Aorta (tissue), 5 donors: ENCODE measurements around the gene RAB40B. TPM values are rescaled to one million over a fixed set of nuclear protein-coding genes. Genes with fewer than 3 reads are reported as not detected.

Experiments
- ATAC-seq: fragments of 200-7000 bp; cut with Tn5 transposase; one replicate; pipeline ENCODE4 v1.9.1; 2022; ENCODE audit warnings: moderate library complexity; ENCODE audit not compliant: low FRiP score
- DNase-seq, 2 donors: peaks; one replicate each; pipeline ENCODE4 v3.0.0-alpha.2; 2020
- H3K27ac ChIP-seq, 2 donors: one replicate each; pipeline ENCODE4 v1.5.1; 2013; ENCODE audit warnings: low read length in 2 of 2, mild to moderate bottlenecking in 2 of 2, moderate library complexity in 2 of 2, control low read depth in 1 of 2, inconsistent platforms in 1 of 2, low read depth in 1 of 2
- H3K27me3 ChIP-seq, 2 donors: one replicate each; pipeline ENCODE4 v1.6.1; 2013; ENCODE audit warnings: control low read depth in 1 of 2, low read length in 1 of 2, mild to moderate bottlenecking in 1 of 2, moderate library complexity in 1 of 2; ENCODE audit not compliant: insufficient read depth in 2 of 2, control insufficient read depth in 1 of 2
- H3K36me3 ChIP-seq, 2 donors: one replicate each; pipeline ENCODE4 v1.6.1; 2013; ENCODE audit warnings: control low read depth in 1 of 2, low read length in 1 of 2, mild to moderate bottlenecking in 1 of 2; ENCODE audit not compliant: insufficient read depth in 2 of 2, control insufficient read depth in 1 of 2
- H3K4me1 ChIP-seq, 2 donors: one replicate each; pipeline ENCODE4 v1.6.1; 2013; ENCODE audit warnings: low read length in 2 of 2, control low read depth in 1 of 2, mild to moderate bottlenecking in 1 of 2, moderate library complexity in 1 of 2; ENCODE audit not compliant: insufficient read depth in 2 of 2, control insufficient read depth in 1 of 2
- H3K4me3 ChIP-seq, 2 donors: one replicate each; pipeline ENCODE4 v1.5.1; 2013; ENCODE audit warnings: low read length in 2 of 2, control low read depth in 1 of 2, mild to moderate bottlenecking in 1 of 2
- H3K9me3 ChIP-seq: one replicate; pipeline ENCODE4 v1.6.1; 2013; ENCODE audit warnings: mild to moderate bottlenecking, low read length; ENCODE audit not compliant: control insufficient read depth
- WGBS, 2 donors: extraction: QIAGEN DNeasy Blood & Tissue Kit; methylation state at CpG; one replicate each; pipeline ENCODE4 v1.1.7; 2013; 5-methylcytosine and 5-hydroxymethylcytosine counted together
- intact Hi-C, 2 donors: fragments of 100-400 bp; cut with DNase I; formaldehyde crosslinking; loops; one replicate each; pipeline versions ENCODE4 v1.14.2 to v1.15.0; 2022
- polyA plus RNA-seq, 2 donors: library from polyadenylated mRNA; stranded (reverse); fragments of 200-250 nt; gene quantifications; one replicate each; pipeline ENCODE4 v1.2.3, GENCODE V29; 2013
- total RNA-seq, 2 donors: library from RNA; stranded (reverse); fragmentation: NEBNext Ultra II Directional; extraction: Animal tissue kit (Norgen Biotek cat#: 25700); gene quantifications; one replicate each; pipeline ENCODE4 v1.2.1, GENCODE V29; 2021
- donor health status: healthy with polysubstance abuse.
- donor health status: Bipolar disorder and iron deficiency.
- donor health status: DM: no; HTN: no; CAD: no.
- donor health status: DM: no; HTN: no; CAD: no.
- donor health status: DM: yes; HTN: yes; CAD: no.

Gene RAB40B
- total and polyA plus RNA-seq, 4 donors = 4.5 to 19.5 (median 11.2) TPM

GRCh38 chr17:82615084-82616020 is 83.1 kb downstream of the RAB40B start:
- ATAC-seq = no peak
- Histone ChIP-seq H3K27me3 (no peaks in the 10 kb centered on the region), H3K9me3 (no peaks in the 10 kb centered on the region), H3K4me1 (no peaks in the 10 kb centered on the region), H3K4me3 (no peak overlapping the region), H3K36me3 (peaks cover 0 to 3% of the 10 kb centered on the region in 2 donors), H3K27ac (no peak overlapping the region)
- intact Hi-C loops = no loop called here
- WGBS, 2 donors = 87 to 88% methylated on average over 45 of the region's 45 CpGs
- no peak for DNase-seq

- peaks cover 0 to 3% of the 10 kb centered on the region in 2 donors for H3K36me3 ChIP-seq
Measured at GRCh38 chr17:82614095-82614631, 84.3 kb downstream of the RAB40B start.

GRCh38 chr17:82613283-82614094 is 85.0 kb downstream of the RAB40B start:
- ATAC-seq (no peak), DNase-seq (no peak)
- no peaks in the 10 kb centered on the region for H3K27me3 ChIP-seq
- H3K4me3 ChIP-seq = no peak overlapping the region
- H3K4me1 ChIP-seq = no peaks in the 10 kb centered on the region
- no peaks in the 10 kb centered on the region for H3K9me3 ChIP-seq
- intact Hi-C loops = no loop called here
- H3K27ac ChIP-seq = no peak overlapping the region
- peaks cover 0 to 3% of the 10 kb centered on the region in 2 donors for H3K36me3 ChIP-seq
- 90 to 91% methylated on average over 37 of the region's 37 CpGs for WGBS, 2 donors

More at GRCh38 chr17:82614095-82614631, 84.3 kb downstream of the RAB40B start:
- H3K9me3 ChIP-seq = no peaks in the 10 kb centered on the region
- DNase-seq = no peak
- intact Hi-C loops = no loop called here
- H3K27ac ChIP-seq = no peak overlapping the region
- no peaks in the 10 kb centered on the region for H3K4me1 ChIP-seq
- no peaks in the 10 kb centered on the region for H3K27me3 ChIP-seq
- no peak for ATAC-seq
- 88 to 95% methylated on average over 5 to 22 of the region's 22 CpGs for WGBS, 2 donors
- no peak overlapping the region for H3K4me3 ChIP-seq

- ATAC-seq = no peak
- 85 to 87% methylated on average over 21 of the region's 21 CpGs for WGBS, 2 donors
- H3K27ac ChIP-seq = no peak overlapping the region
Measured at GRCh38 chr17:82611140-82612058, 87.1 kb downstream of the RAB40B start.

GRCh38 chr17:82609655-82610054 is 88.8 kb downstream of the RAB40B start:
- no peaks in the 10 kb centered on the region for H3K36me3 ChIP-seq
- H3K4me3 ChIP-seq = no peak overlapping the region
- no peaks in the 10 kb centered on the region for H3K4me1 ChIP-seq
- H3K9me3 ChIP-seq = no peaks in the 10 kb centered on the region
- H3K27ac ChIP-seq = no peak overlapping the region
- intact Hi-C loops = no loop called here
- H3K27me3 ChIP-seq = no peaks in the 10 kb centered on the region
- ATAC-seq = no peak
- 91 to 94% methylated on average over 4 of the region's 4 CpGs for WGBS, 2 donors
- no peak for DNase-seq

More at GRCh38 chr17:82611140-82612058, 87.1 kb downstream of the RAB40B start:
- Histone ChIP-seq H3K9me3 (no peaks in the 10 kb centered on the region), H3K36me3 (peaks cover 0 to 3% of the 10 kb centered on the region in 2 donors), H3K4me1 (no peaks in the 10 kb centered on the region), H3K4me3 (no peak overlapping the region), H3K27me3 (no peaks in the 10 kb centered on the region)
- DNase-seq = no peak
- intact Hi-C loops = no loop called here

- ATAC-seq = no peak
- no peaks in the 10 kb centered on the region for H3K36me3 ChIP-seq
- WGBS, 2 donors = 75 to 90% methylated on average over 5 of the region's 5 CpGs
Measured at GRCh38 chr17:82608816-82609215, 89.7 kb downstream of the RAB40B start.

GRCh38 chr17:82605939-82606600 is 92.4 kb downstream of the RAB40B start:
- 87 to 90% methylated on average over 16 of the region's 16 CpGs for WGBS, 2 donors
- Histone ChIP-seq H3K27me3 (no peaks in the 10 kb centered on the region), H3K27ac (no peak overlapping the region), H3K36me3 (peaks cover 0 to 6% of the 10 kb centered on the region in 2 donors), H3K4me3 (no peak overlapping the region), H3K9me3 (no peaks in the 10 kb centered on the region), H3K4me1 (no peaks in the 10 kb centered on the region)
- intact Hi-C loops = no loop called here
- no peak for DNase-seq
- ATAC-seq = no peak

More at GRCh38 chr17:82608816-82609215, 89.7 kb downstream of the RAB40B start:
- intact Hi-C loops = no loop called here
- Histone ChIP-seq H3K4me1 (no peaks in the 10 kb centered on the region), H3K27me3 (no peaks in the 10 kb centered on the region), H3K9me3 (no peaks in the 10 kb centered on the region), H3K4me3 (no peak overlapping the region), H3K27ac (no peak overlapping the region)
- DNase-seq = no peak
